Lower leg skin (tissue), 4 donors: Measurements from ENCODE around the gene TIMM23. TPM values are rescaled to one million over a fixed set of nuclear protein-coding genes. Genes with fewer than 3 reads are reported as not detected.
A peak's percentile ranks its signal among the peaks of the same experiment; 100 is the strongest.
"Not testable (repeated sequence)": the region's sequence is repeated elsewhere in the genome, so short reads cannot be mapped to it uniquely, and the experiment has no call there.

Source experiments
- DNase-seq, 2 donors: peaks; one replicate each; pipeline ENCODE4 v3.0.0-alpha.2; 2019; ENCODE audit warnings: low spot score in 2 of 2
- H3K4me3 ChIP-seq: fragments of 200-600 bp; sonication (generic); 2 replicates; pipeline ENCODE4 v1.5.1; 2017; ENCODE audit warnings: mild to moderate bottlenecking, low read depth; ENCODE audit not compliant: poor library complexity, severe bottlenecking
- CTCF ChIP-seq, 3 donors: fragments of 450-650 bp; IDR thresholded peaks; one replicate each; pipeline ENCODE4 v1.5.1; 2016; ENCODE audit warnings: antibody characterized with exemption in 3 of 3, mild to moderate bottlenecking in 3 of 3, moderate library complexity in 2 of 3
- POLR2A ChIP-seq, 2 donors: fragments of 450-650 bp; IDR thresholded peaks; one replicate each; pipeline ENCODE4 v1.6.1; 2016 to 2017; ENCODE audit warnings: antibody characterized with exemption in 2 of 2, mild to moderate bottlenecking in 1 of 2, moderate library complexity in 1 of 2
- WGBS, 2 donors: methylation state at CpG; one replicate each; pipeline ENCODE4 v1.1.5; 2018; 5-methylcytosine and 5-hydroxymethylcytosine counted together
- intact Hi-C: fragments of 100-400 bp; cut with DNase I; formaldehyde crosslinking; loops from one replicate; pipeline ENCODE4 v1.15.0; 2023; ENCODE audit warnings: low total_unique reads
- total RNA-seq, 4 donors: library from RNA; depleted of rRNA; stranded (reverse); fragments of >200 nt; gene quantifications; one replicate each; pipeline ENCODE4 v1.1.0, GENCODE V29; 2016

Gene TIMM23
- total RNA-seq, 4 donors from 2014 or later = 40.4 to 67.5 (median 55.9) TPM

- intact Hi-C loops, DNase-seq: not testable (repeated sequence)
- WGBS, 2 donors = 1 to 2% methylated on average over 10 of the region's 10 CpGs
- peak overlapping the region; percentile 58 for H3K4me3 ChIP-seq
Observed at GRCh38 chr10:45972813-45973169, 502 bp downstream of the TIMM23 start.

- intact Hi-C loops, DNase-seq, H3K4me3 ChIP-seq: not testable (repeated sequence)
- WGBS, 2 donors = 56 to 61% methylated on average over 3 of the region's 3 CpGs
Observed at GRCh38 chr10:45974041-45974440, 1.8 kb downstream of the TIMM23 start.

DNA sequence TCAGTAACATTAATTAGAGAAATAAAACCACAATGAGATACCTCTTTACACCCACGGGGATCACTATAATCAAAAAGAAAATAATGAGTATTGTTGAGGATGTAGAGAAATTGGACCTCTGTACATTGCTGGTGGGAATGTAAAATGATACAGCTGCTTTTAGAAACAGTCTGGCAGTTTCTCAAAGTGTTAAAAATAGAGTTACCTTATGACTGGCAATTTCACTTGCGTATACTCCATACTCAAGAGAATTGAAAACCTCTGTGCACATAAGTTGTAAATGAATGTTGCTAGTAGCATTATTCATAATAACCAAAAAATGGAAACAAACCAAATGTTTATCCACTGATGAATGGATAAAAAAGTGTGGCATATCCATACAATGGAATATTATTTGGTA is 6.3 kb downstream of the TIMM23 start:
- H3K4me3 ChIP-seq, intact Hi-C loops, DNase-seq: not testable (repeated sequence)
- WGBS, 2 donors = 88 to 89% methylated on average over 1 of the region's 2 CpGs

DNA sequence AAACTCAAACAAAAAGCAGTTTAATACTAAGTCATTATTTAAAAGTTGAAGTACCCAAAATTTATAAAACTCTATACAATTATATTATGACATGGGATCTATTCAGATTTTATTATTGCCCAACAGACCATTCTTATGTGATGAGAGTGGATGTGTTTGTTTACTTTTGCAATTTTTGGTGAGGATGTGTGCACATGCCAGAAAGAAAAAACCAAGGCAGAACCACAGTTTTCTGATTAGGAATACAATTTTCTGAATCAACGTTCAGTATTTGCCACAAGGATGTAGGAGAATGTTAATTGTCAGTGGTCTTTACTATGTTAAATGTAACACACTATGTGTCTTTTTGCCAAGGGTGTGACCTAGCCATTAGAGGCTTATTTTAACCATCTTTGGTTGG is 9.1 kb downstream of the TIMM23 start:
- DNase-seq, intact Hi-C loops, H3K4me3 ChIP-seq: not testable (repeated sequence)
- 37 to 62% methylated on average over 1 of the region's 1 CpG for WGBS, 2 donors

DNA sequence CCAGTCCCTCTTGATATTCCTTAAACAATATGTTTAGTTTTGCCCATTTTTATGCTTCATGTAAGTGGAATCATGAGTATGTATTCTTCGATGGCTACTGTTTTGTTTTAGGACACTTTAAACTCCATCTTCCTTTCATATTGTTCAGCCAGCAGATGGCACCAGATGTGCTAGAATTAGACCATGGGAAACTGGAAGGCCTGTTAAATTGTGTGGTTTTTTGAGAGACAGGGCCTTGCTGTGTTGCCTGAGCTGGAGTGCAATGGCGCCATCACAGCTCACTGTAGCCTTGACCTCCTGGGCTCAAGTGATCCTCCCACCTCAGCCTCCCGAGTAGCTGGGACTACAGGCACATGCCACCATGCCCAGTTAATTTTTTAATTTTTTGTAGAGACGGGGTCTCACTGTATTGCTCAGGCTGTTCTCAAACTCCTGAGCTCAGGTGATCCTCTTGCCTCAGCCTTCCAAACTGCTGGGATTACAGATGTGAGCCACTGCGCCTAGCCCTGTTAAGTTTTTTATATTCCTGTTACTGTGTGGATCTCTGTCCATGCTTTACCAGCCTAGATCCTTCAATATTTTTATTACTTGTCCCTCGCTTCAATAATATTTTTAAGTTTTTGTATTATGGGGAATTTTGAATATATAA is 11.4 kb downstream of the TIMM23 start:
- WGBS, 2 donors = 75 to 79% methylated on average over 5 of the region's 6 CpGs
- DNase-seq, H3K4me3 ChIP-seq, intact Hi-C loops: not testable (repeated sequence)

DNA sequence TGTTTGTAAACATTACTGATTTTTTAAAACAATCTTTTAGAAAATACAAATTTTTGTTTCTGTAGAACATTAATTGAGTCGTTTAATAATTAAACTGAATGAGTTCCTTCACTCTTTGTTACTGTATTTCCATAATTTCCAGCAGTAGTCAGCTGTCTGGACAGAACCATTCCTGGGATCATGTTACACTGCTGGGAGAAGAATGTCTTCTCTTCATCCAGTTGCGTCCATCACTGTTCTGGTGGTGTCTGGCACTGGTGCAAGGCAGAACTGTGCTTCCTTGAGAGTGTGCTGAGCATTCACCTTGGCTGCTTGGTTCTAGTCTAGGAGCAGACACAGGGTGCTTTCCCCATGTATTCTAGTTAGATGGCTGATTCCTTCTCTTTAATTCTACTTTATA is 12.2 kb downstream of the TIMM23 start:
- DNase-seq, intact Hi-C loops, H3K4me3 ChIP-seq: not testable (repeated sequence)
- WGBS, 2 donors = 83 to 85% methylated on average over 2 of the region's 2 CpGs

GRCh38 chr10:45985590-45985989 is 13.3 kb downstream of the TIMM23 start:
- 86 to 88% methylated on average over 3 of the region's 3 CpGs for WGBS, 2 donors
- H3K4me3 ChIP-seq, intact Hi-C loops, DNase-seq: not testable (repeated sequence)

GRCh38 chr10:45997557-45997956 is 25.3 kb downstream of the TIMM23 start:
- no peak overlapping the region for H3K4me3 ChIP-seq
- 96 to 97% methylated on average over 4 of the region's 4 CpGs for WGBS, 2 donors
- DNase-seq = no peak
- no peak for TF ChIP-seq POLR2A (IDR thresholded peaks at IDR 0.05)
- TF ChIP-seq CTCF (IDR thresholded peaks at IDR 0.05) = no peak
- intact Hi-C loops = no loop called here

- WGBS, 2 donors = 87 to 88% methylated on average over 5 of the region's 5 CpGs
- intact Hi-C loops = no loop called here
- DNase-seq = no peak
- H3K4me3 ChIP-seq = no peak overlapping the region
- TF ChIP-seq CTCF (IDR thresholded peaks at IDR 0.05) (no peak), POLR2A (IDR thresholded peaks at IDR 0.05) (no peak)
Observed at GRCh38 chr10:45997994-45998763, 25.9 kb downstream of the TIMM23 start.

GRCh38 chr10:45999955-46000354 is 27.7 kb downstream of the TIMM23 start:
- H3K4me3 ChIP-seq, intact Hi-C loops, DNase-seq: not testable (repeated sequence)
- 93 to 95% methylated on average over 5 of the region's 5 CpGs for WGBS, 2 donors
